Measurements from ENCODE around the gene FER. TPM values are rescaled to one million over a fixed set of nuclear protein-coding genes. Genes with fewer than 3 reads are reported as not detected.

Gene FER
- total RNA-seq, 1 experiment from 2014 or later = 18.0 TPM

DNA sequence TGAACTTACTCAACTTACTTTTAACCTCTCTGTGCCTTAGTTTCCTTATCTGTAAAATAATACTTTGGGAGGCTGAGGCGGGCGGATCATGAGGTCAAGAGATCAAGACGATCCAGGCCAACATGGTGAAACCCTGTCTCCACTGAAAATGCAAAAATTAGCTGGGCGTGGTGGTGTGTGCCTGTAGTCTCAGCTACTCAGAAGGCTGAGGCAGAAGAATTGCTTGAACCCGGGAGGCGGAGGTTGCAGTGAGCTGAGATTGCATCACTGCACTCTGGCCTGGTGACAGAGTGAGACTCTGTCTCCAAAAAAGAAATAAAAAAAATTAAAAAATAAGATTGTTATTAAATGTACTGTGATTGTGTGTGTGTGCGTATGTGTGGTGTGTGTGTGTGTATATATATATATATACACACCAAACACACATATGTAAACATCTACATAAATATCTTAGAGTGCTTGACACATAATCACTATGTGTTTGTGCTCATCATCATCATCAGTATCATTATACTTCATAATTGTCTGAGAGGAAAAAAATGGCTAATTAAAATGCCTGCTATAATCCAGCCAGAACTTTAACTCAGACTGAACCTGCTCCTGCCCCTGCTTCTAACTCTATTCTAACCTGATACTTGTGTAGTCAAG, 312.8 kb downstream of the FER start:
- TF ChIP-seq, protein P1, sequence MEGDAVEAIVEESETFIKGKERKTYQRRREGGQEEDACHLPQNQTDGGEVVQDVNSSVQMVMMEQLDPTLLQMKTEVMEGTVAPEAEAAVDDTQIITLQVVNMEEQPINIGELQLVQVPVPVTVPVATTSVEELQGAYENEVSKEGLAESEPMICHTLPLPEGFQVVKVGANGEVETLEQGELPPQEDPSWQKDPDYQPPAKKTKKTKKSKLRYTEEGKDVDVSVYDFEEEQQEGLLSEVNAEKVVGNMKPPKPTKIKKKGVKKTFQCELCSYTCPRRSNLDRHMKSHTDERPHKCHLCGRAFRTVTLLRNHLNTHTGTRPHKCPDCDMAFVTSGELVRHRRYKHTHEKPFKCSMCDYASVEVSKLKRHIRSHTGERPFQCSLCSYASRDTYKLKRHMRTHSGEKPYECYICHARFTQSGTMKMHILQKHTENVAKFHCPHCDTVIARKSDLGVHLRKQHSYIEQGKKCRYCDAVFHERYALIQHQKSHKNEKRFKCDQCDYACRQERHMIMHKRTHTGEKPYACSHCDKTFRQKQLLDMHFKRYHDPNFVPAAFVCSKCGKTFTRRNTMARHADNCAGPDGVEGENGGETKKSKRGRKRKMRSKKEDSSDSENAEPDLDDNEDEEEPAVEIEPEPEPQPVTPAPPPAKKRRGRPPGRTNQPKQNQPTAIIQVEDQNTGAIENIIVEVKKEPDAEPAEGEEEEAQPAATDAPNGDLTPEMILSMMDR (conservative IDR thresholded peaks at IDR 0.05) = no peak
- no peak overlapping the region for H2BK20ac ChIP-seq (ENCODE audit: low read depth, low read length, poor library complexity, severe bottlenecking)
- no peak overlapping the region for H4K91ac ChIP-seq (ENCODE audit: insufficient read length, low read depth, low read length)
- no CpG with 5 or more reads among the region's 7 CpGs for WGBS (ENCODE audit: extremely low coverage, insufficient read length, low lambda C conversion rate)
- no peak overlapping the region for H3K4ac ChIP-seq (ENCODE audit: low read depth, low read length)
- no peaks in the 10 kb centered on the region for H3K23me2 ChIP-seq (ENCODE audit: insufficient read length, low read depth, low read length, poor library complexity, severe bottlenecking)
- H2BK120ac ChIP-seq (ENCODE audit: low read depth, low read length, poor library complexity, severe bottlenecking) = no peak overlapping the region
- no peaks in the 10 kb centered on the region for H3K9me3 Mint-ChIP-seq
- H3T11ph ChIP-seq (ENCODE audit: low read length) = no peak overlapping the region
- no peak overlapping the region for H2BK15ac ChIP-seq (ENCODE audit: low read depth, low read length)
- H3K27me3 ChIP-seq (ENCODE audit: insufficient read depth, low read length) = no peaks in the 10 kb centered on the region
- H3K27me3 Mint-ChIP-seq (ENCODE audit: low read depth) = no peaks in the 10 kb centered on the region
- H3K9ac ChIP-seq (ENCODE audit: extremely low read depth, insufficient read length, low read length) = no peak overlapping the region
- H2AK5ac ChIP-seq (ENCODE audit: insufficient read length, low read length) = no peak overlapping the region
- H2BK5ac ChIP-seq (ENCODE audit: insufficient read length, low read length) = no peak overlapping the region
- H3K4me1 ChIP-seq (ENCODE audit: insufficient read depth, low read length) = no peaks in the 10 kb centered on the region
- no peaks in the 10 kb centered on the region for H4K20me1 ChIP-seq (ENCODE audit: control insufficient read depth, insufficient read depth, insufficient read length)
- H3K4me2 ChIP-seq (ENCODE audit: insufficient read depth, insufficient read length, low read length) = no peak overlapping the region
- H3K9me3 ChIP-seq (ENCODE audit: control insufficient read depth, low read depth, low read length) = no peaks in the 10 kb centered on the region
- no peak overlapping the region for H2BK12ac ChIP-seq (ENCODE audit: insufficient read length, low read depth, low read length)
- H3K27ac ChIP-seq (ENCODE audit: insufficient read length, low read depth, low read length) = no peak overlapping the region
- DNase-seq = no peak
- H4K8ac ChIP-seq (replicated peaks; ENCODE audit: insufficient read length, low read depth, low read length) = no peak overlapping the region
- H3K27ac Mint-ChIP-seq = no peak overlapping the region; a peak in 1 of 7 replicates
- no peaks in the 10 kb centered on the region for H3K36me3 Mint-ChIP-seq (ENCODE audit: insufficient read depth in 1 of 3, low read depth in 3 of 3)
- H3K4me3 Mint-ChIP-seq = no peak overlapping the region
- no peak overlapping the region for H3K23ac ChIP-seq (ENCODE audit: insufficient read length, low read depth, low read length)
- H4K5ac ChIP-seq (ENCODE audit: insufficient read length, low read depth, low read length) = no peak overlapping the region
- no peak overlapping the region for H3K14ac ChIP-seq (ENCODE audit: insufficient read depth, low read length)
- H3K18ac ChIP-seq (ENCODE audit: insufficient read length, low read depth, low read length) = no peak overlapping the region
- no peak overlapping the region for H3K56ac ChIP-seq (ENCODE audit: insufficient read length, low read depth, low read length)
- 0 out of 4 replicates have a peak, but pooled peaks cover 0 to 2% of the 10 kb centered on the region in 2 experiments for H3K4me1 Mint-ChIP-seq
- H3K79me2 ChIP-seq (ENCODE audit: insufficient read depth, low read length) = no peaks in the 10 kb centered on the region
- H3K79me1 ChIP-seq (ENCODE audit: insufficient read depth, low read depth, low read length, poor library complexity, severe bottlenecking) = no peaks in the 10 kb centered on the region
- no peak overlapping the region for H2AFZ ChIP-seq (ENCODE audit: low read length)
